ENCODE data around the gene RBM19. TPM values are rescaled to one million over a fixed set of nuclear protein-coding genes. Genes with fewer than 3 reads are reported as not detected.

The RBM19 gene
- total RNA-seq, 1 experiment from 2014 or later, result 47.2 TPM

GRCh38 chr12:113857371-113857770 lies 108.8 kb downstream of the RBM19 start:
- no peaks in the 10 kb centered on the region for H3K4me1 Mint-ChIP-seq (ENCODE audit: low read depth, unreplicated experiment)
- H3K9me3 Mint-ChIP-seq (ENCODE audit: low read depth, unreplicated experiment), result no peaks in the 10 kb centered on the region

GRCh38 chr12:113855998-113856397 lies 110.1 kb downstream of the RBM19 start:
- Mint-ChIP-seq H3K4me3 (ENCODE audit: low read depth, unreplicated experiment) (no peak overlapping the region), H3K27ac (ENCODE audit: unreplicated experiment) (no peak overlapping the region)

More at GRCh38 chr12:113857371-113857770, 108.8 kb downstream of the RBM19 start:
- peaks cover 10% of the 10 kb centered on the region for H3K36me3 Mint-ChIP-seq (ENCODE audit: insufficient read depth, unreplicated experiment)
- BruUV-seq (replicated peaks), result no TSS peak
- no peak overlapping the region for H3K4me3 Mint-ChIP-seq (ENCODE audit: low read depth, unreplicated experiment)
- CTCF ChIA-PET, result no interaction called here
- H3K27me3 Mint-ChIP-seq (ENCODE audit: unreplicated experiment), result no peaks in the 10 kb centered on the region
- intact Hi-C loops (cut with micrococcal nuclease; ENCODE audit: unreplicated experiment), result no loop called here
- H3K27ac Mint-ChIP-seq (ENCODE audit: unreplicated experiment), result no peak overlapping the region
- no peak for DNase-seq
- no peak for TF ChIP-seq CTCF (IDR thresholded peaks at IDR 0.05; ENCODE audit: unreplicated experiment)

GRCh38 chr12:113854385-113855142 lies 111.6 kb downstream of the RBM19 start:
- Mint-ChIP-seq H3K36me3 (ENCODE audit: insufficient read depth, unreplicated experiment) (peaks cover 10% of the 10 kb centered on the region), H3K9me3 (ENCODE audit: low read depth, unreplicated experiment) (no peaks in the 10 kb centered on the region), H3K27me3 (ENCODE audit: unreplicated experiment) (no peaks in the 10 kb centered on the region), H3K4me3 (ENCODE audit: low read depth, unreplicated experiment) (no peak overlapping the region), H3K27ac (ENCODE audit: unreplicated experiment) (no peak overlapping the region), H3K4me1 (ENCODE audit: low read depth, unreplicated experiment) (no peaks in the 10 kb centered on the region)
- BruUV-seq (replicated peaks), result no TSS peak
- DNase-seq, result no peak
- intact Hi-C loops (cut with micrococcal nuclease; ENCODE audit: unreplicated experiment), result no loop called here
- no peak for TF ChIP-seq CTCF (IDR thresholded peaks at IDR 0.05; ENCODE audit: unreplicated experiment)
- CTCF ChIA-PET, result no interaction called here

More at GRCh38 chr12:113855998-113856397, 110.1 kb downstream of the RBM19 start:
- no peaks in the 10 kb centered on the region for H3K9me3 Mint-ChIP-seq (ENCODE audit: low read depth, unreplicated experiment)
- no peaks in the 10 kb centered on the region for H3K27me3 Mint-ChIP-seq (ENCODE audit: unreplicated experiment)
- no peaks in the 10 kb centered on the region for H3K4me1 Mint-ChIP-seq (ENCODE audit: low read depth, unreplicated experiment)
- intact Hi-C loops (cut with micrococcal nuclease; ENCODE audit: unreplicated experiment), result no loop called here
- no TSS peak for BruUV-seq (replicated peaks)
- no peak for TF ChIP-seq CTCF (IDR thresholded peaks at IDR 0.05; ENCODE audit: unreplicated experiment)
- no peak for DNase-seq
- H3K36me3 Mint-ChIP-seq (ENCODE audit: insufficient read depth, unreplicated experiment), result peaks cover 10% of the 10 kb centered on the region
- CTCF ChIA-PET, result no interaction called here

- no peak overlapping the region for H3K27ac Mint-ChIP-seq (ENCODE audit: unreplicated experiment)
- CTCF ChIA-PET, result no interaction called here
These were observed 112.6 kb downstream of the RBM19 start for GRCh38 chr12:113853491-113853890.

More at GRCh38 chr12:113853491-113853890, 112.6 kb downstream of the RBM19 start:
- TF ChIP-seq CTCF (IDR thresholded peaks at IDR 0.05; ENCODE audit: unreplicated experiment), result no peak
- no TSS peak for BruUV-seq (replicated peaks)
- Mint-ChIP-seq H3K27me3 (ENCODE audit: unreplicated experiment) (no peaks in the 10 kb centered on the region), H3K4me1 (ENCODE audit: low read depth, unreplicated experiment) (no peaks in the 10 kb centered on the region), H3K36me3 (ENCODE audit: insufficient read depth, unreplicated experiment) (peaks cover 10% of the 10 kb centered on the region), H3K4me3 (ENCODE audit: low read depth, unreplicated experiment) (no peak overlapping the region), H3K9me3 (ENCODE audit: low read depth, unreplicated experiment) (no peaks in the 10 kb centered on the region)
- DNase-seq, result no peak
- intact Hi-C loops (cut with micrococcal nuclease; ENCODE audit: unreplicated experiment), result no loop called here

All from Calu3 (cell line).